Endothelial cell of umbilical vein (primary cell): Measurements from ENCODE around the gene OR51V1. TPM values are rescaled to one million over a fixed set of nuclear protein-coding genes. Genes with fewer than 3 reads are reported as not detected.
"Not testable (repeated sequence)": the region's sequence is repeated elsewhere in the genome, so short reads cannot be mapped to it uniquely, and the experiment has no call there.

Experiments used
- BruUV-seq: library from RNA; stranded (reverse); fragments of 400-500 nt; replicated peaks from 2 replicates; lab custom pipeline; 2021; lab: Mats Ljungman, UMichigan
- CTCF ChIA-PET: fragments of 300-600, 350-600 bp; sonication (Branson Sonifier 250); formaldehyde crosslinking; loops from one replicate; lab custom pipeline; 2021; ENCODE audit warnings: antibody characterized with exemption, inconsistent platforms; lab: Charles Lee
- POLR2A ChIA-PET: fragments of 300-600, 350-600 bp; sonication (Branson Sonifier 250); formaldehyde crosslinking; loops from one replicate; lab custom pipeline; 2021; ENCODE audit warnings: antibody characterized with exemption, inconsistent platforms; lab: Charles Lee
- DNase-seq: peaks from one replicate; pipeline ENCODE4 v3.0.0-alpha.2; 2011; ENCODE audit warnings: low read depth, low spot score
- FAIRE-seq: peaks from 2 replicates; lab custom pipeline; 2011; peaks lifted over from hg19 to GRCh38; lab: Jason Lieb, UNC
- H2AFZ ChIP-seq: 2 replicates; pipeline ENCODE4 v1.6.0; 2012; ENCODE audit warnings: low read depth, low read length, control low read depth, inconsistent platforms
- H3K27ac ChIP-seq: 2 replicates; pipeline ENCODE4 v1.5.1; 2011; ENCODE audit warnings: low read depth, mild to moderate bottlenecking, control low read depth, low read length, moderate library complexity; ENCODE audit not compliant: insufficient read depth
- H3K27me3 ChIP-seq, 2 experiments: 2 replicates each; pipeline versions ENCODE4 v1.6.0 to v1.6.1; 2011; ENCODE audit warnings: low read length in 2 of 2, mixed read lengths in 1 of 2; ENCODE audit not compliant: control insufficient read depth in 2 of 2, insufficient read depth in 2 of 2
- H3K36me3 ChIP-seq, 2 experiments: 2 replicates in 1 of 2; 3 replicates in 1 of 2; pipeline ENCODE4 v1.5.1; 2011; ENCODE audit warnings: low read length in 2 of 2, mild to moderate bottlenecking in 1 of 2, moderate library complexity in 1 of 2; ENCODE audit not compliant: control insufficient read depth in 2 of 2, insufficient read depth in 2 of 2; ENCODE audit errors: extremely low read depth in 1 of 2
- H3K4me1 ChIP-seq: 3 replicates; pipeline ENCODE4 v1.5.1; 2011; ENCODE audit warnings: mild to moderate bottlenecking, low read length; ENCODE audit not compliant: control insufficient read depth, insufficient read depth; ENCODE audit errors: extremely low read depth
- H3K4me2 ChIP-seq: 2 replicates; pipeline ENCODE4 v1.6.1; 2011; ENCODE audit warnings: low read length, control low read depth, mixed read lengths; ENCODE audit not compliant: insufficient read depth
- H3K4me3 ChIP-seq, 3 experiments: fragments of 200-600 bp in 1 of 3; sonication (generic), shearing (Covaris generic) in 1 of 3; replicated peaks in 1 of 3; 2 replicates each; pipeline ENCODE4 v1.5.1; 2011 to 2016; ENCODE audit warnings: control low read depth in 3 of 3, low read length in 3 of 3, mild to moderate bottlenecking in 2 of 3, inconsistent platforms in 1 of 3, low read depth in 1 of 3, moderate library complexity in 1 of 3; ENCODE audit not compliant: insufficient read depth in 1 of 3
- H3K79me2 ChIP-seq: 2 replicates; pipeline ENCODE4 v1.6.0; 2012; ENCODE audit warnings: low read length, inconsistent platforms; ENCODE audit not compliant: control insufficient read depth, insufficient read depth
- H3K9ac ChIP-seq: replicated peaks from 2 replicates; pipeline ENCODE3; 2011; ENCODE audit warnings: low read length, control low read depth; ENCODE audit not compliant: insufficient read depth; ENCODE audit errors: extremely low read depth
- H3K9me1 ChIP-seq: replicated peaks from 3 replicates; pipeline ENCODE4 v1.6.0; 2011; ENCODE audit warnings: mild to moderate bottlenecking, low read length; ENCODE audit not compliant: control insufficient read depth, insufficient read depth; ENCODE audit errors: extremely low read depth
- H3K9me3 ChIP-seq: replicated peaks from 2 replicates; pipeline ENCODE4 v1.5.1; 2012; ENCODE audit warnings: low read length, inconsistent platforms; ENCODE audit not compliant: control insufficient read depth, insufficient read depth
- H4K20me1 ChIP-seq: replicated peaks from 2 replicates; pipeline ENCODE3; 2011; ENCODE audit warnings: mild to moderate bottlenecking, low read length; ENCODE audit not compliant: control insufficient read depth, insufficient read depth; ENCODE audit errors: extremely low read depth
- CTCF ChIP-seq, 2 donors: IDR thresholded peaks; 1 replicate in 1 of 2; 2 replicates in 1 of 2; pipeline ENCODE4 v1.5.1; 2011; ENCODE audit warnings: low read length in 2 of 2, mild to moderate bottlenecking in 2 of 2, moderate library complexity in 2 of 2, control low read depth in 1 of 2, inconsistent platforms in 1 of 2, low read depth in 1 of 2; ENCODE audit not compliant: insufficient read depth in 1 of 2; ENCODE audit errors: extremely low read depth in 1 of 2
- EZH2 ChIP-seq: IDR thresholded peaks from 2 replicates; pipeline ENCODE4 v1.6.1; 2012; ENCODE audit warnings: borderline replicate concordance, low read depth, mild to moderate bottlenecking, moderate library complexity, low read length, inconsistent platforms; ENCODE audit not compliant: severe bottlenecking
- FOS ChIP-seq: IDR thresholded peaks from 2 replicates; pipeline ENCODE4 v1.6.1; 2011; ENCODE audit warnings: mild to moderate bottlenecking, low read length, moderate library complexity, borderline replicate concordance; ENCODE audit not compliant: insufficient read depth
- GATA2 ChIP-seq: IDR thresholded peaks from 2 replicates; pipeline ENCODE4 v1.7.0; 2011; ENCODE audit warnings: low read depth, mild to moderate bottlenecking, moderate library complexity, mixed read lengths, low read length; ENCODE audit not compliant: insufficient read length, insufficient read depth
- JUN ChIP-seq: IDR thresholded peaks from 2 replicates; pipeline ENCODE4 v1.6.1; 2011; ENCODE audit warnings: borderline replicate concordance, low read depth; ENCODE audit not compliant: insufficient read length, insufficient read depth
- MAX ChIP-seq: IDR thresholded peaks from 2 replicates; pipeline ENCODE4 v1.6.1; 2011; ENCODE audit not compliant: insufficient read depth, insufficient read length
- MYC ChIP-seq: IDR thresholded peaks from one replicate; pipeline ENCODE4 v1.6.1; 2011; ENCODE audit warnings: mild to moderate bottlenecking, low read depth, low read length
- POLR2A ChIP-seq: IDR thresholded peaks from 2 replicates; pipeline ENCODE4 v1.6.1; 2012; ENCODE audit warnings: low read depth, mild to moderate bottlenecking, control low read depth, low read length
- POLR2AphosphoS5 ChIP-seq: IDR thresholded peaks from 2 replicates; pipeline ENCODE4 v1.6.1; 2012; ENCODE audit warnings: low read depth, mild to moderate bottlenecking, control low read depth, low read length, moderate library complexity; ENCODE audit not compliant: insufficient read depth
- dilution Hi-C: fragments of 300-500 bp; cut with MboI; formaldehyde crosslinking; loops from one replicate; pipeline ENCODE4 v1.15.0; 2019; ENCODE audit warnings: low sequenced_read_pairs; ENCODE audit not compliant: extremely low pct_ligation_motif_present
- intact Hi-C: fragments of 100-400 bp; cut with micrococcal nuclease; formaldehyde crosslinking; loops from one replicate; pipeline ENCODE4 v1.10.0; 2022
- polyA plus RNA-seq, 4 experiments: library from polyadenylated mRNA; depleted of rRNA in 3 of 4; stranded (reverse) in 3 of 4; unstranded in 1 of 4; fragments of >200 nt; gene quantifications; 2 replicates each; pipeline versions ENCODE4 v1.2.1 to v1.2.3, GENCODE V29; 2011 to 2012; ENCODE audit warnings: missing spikeins in 1 of 4
- total RNA-seq: library from RNA; stranded (reverse); gene quantifications from 2 replicates; pipeline ENCODE4 v1.2.3, GENCODE V29; 2021

Gene OR51V1
- total and polyA plus RNA-seq, 2 donors (not counting 3 experiments of a cell fraction or from before 2014, with no cell fraction given): not detected

GRCh38 chr11:5248498-5248897, 48.0 kb upstream of the OR51V1 start:
- H3K27me3 ChIP-seq, FAIRE-seq, CTCF ChIA-PET: not testable (repeated sequence)

GRCh38 chr11:5247472-5248192, 47.1 kb upstream of the OR51V1 start:
- DNase-seq (no peak), FAIRE-seq (no peak)
- Histone ChIP-seq H3K27ac (no peak overlapping the region), H3K4me3 (no peak overlapping the region), H3K9ac (no peak overlapping the region), H3K9me3 (no peaks in the 10 kb centered on the region), H3K4me2 (no peak overlapping the region), H4K20me1 (no peaks in the 10 kb centered on the region), H2AFZ (no peak overlapping the region), H3K27me3 (no peaks in the 10 kb centered on the region), H3K9me1 (no peaks in the 10 kb centered on the region), H3K36me3 (no peaks in the 10 kb centered on the region), H3K79me2 (no peaks in the 10 kb centered on the region), H3K4me1 (no peaks in the 10 kb centered on the region)
- BruUV-seq: no TSS peak
- ChIA-PET POLR2A (no interaction called here), CTCF (no interaction called here)
- intact Hi-C loops: no loop called here
- TF ChIP-seq MYC (no peak), POLR2A (no peak), MAX (no peak), FOS (no peak), GATA2 (no peak), JUN (no peak), POLR2AphosphoS5 (no peak), CTCF (IDR thresholded peaks at IDR 0.05; ENCODE audit: extremely low read depth in 1 of 2, insufficient read depth in 1 of 2, low read depth in 1 of 2, low read length in 2 of 2) (no peak), EZH2 (no peak)
- dilution Hi-C loops: no loop called here

More at GRCh38 chr11:5248498-5248897, 48.0 kb upstream of the OR51V1 start:
- H2AFZ ChIP-seq, H3K4me2 ChIP-seq, H3K9ac ChIP-seq, H3K4me1 ChIP-seq, H3K4me3 ChIP-seq, dilution Hi-C loops, BruUV-seq, H3K36me3 ChIP-seq, H3K27ac ChIP-seq, H4K20me1 ChIP-seq, H3K9me1 ChIP-seq, H3K9me3 ChIP-seq, H3K79me2 ChIP-seq, intact Hi-C loops, DNase-seq, POLR2A ChIA-PET: not testable (repeated sequence)
